Transverse colon (tissue), 3 donors: ENCODE results near the gene GRIK4.

Experiments used
- CTCF ChIP-seq, 5 experiments: fragments of 200-600 bp in 3 of 5; fragments of 450-650 bp in 2 of 5; sonication (generic) in 3 of 5; IDR thresholded peaks; 1 replicate in 2 of 5; 2 replicates in 3 of 5; pipeline ENCODE4 v1.5.1; 2016 to 2017; ENCODE audit warnings: antibody characterized with exemption in 5 of 5, inconsistent platforms in 3 of 5, mild to moderate bottlenecking in 2 of 5, moderate library complexity in 1 of 5
- POLR2A ChIP-seq: fragments of 450-650 bp; IDR thresholded peaks from one replicate; pipeline ENCODE4 v1.6.1; 2016; ENCODE audit warnings: antibody characterized with exemption, mild to moderate bottlenecking, moderate library complexity

- no peak for TF ChIP-seq CTCF (IDR thresholded peaks at IDR 0.05)
- no peak for TF ChIP-seq POLR2A
Measured at GRCh38 chr11:120871194-120871593, 359.6 kb downstream of the GRIK4 start.
